ENCODE results near the gene SLC30A10. TPM values are rescaled to one million over a fixed set of nuclear protein-coding genes. Genes with fewer than 3 reads are reported as not detected.

Gene SLC30A10
- total RNA-seq, 1 experiment from 2014 or later: not detected

DNA sequence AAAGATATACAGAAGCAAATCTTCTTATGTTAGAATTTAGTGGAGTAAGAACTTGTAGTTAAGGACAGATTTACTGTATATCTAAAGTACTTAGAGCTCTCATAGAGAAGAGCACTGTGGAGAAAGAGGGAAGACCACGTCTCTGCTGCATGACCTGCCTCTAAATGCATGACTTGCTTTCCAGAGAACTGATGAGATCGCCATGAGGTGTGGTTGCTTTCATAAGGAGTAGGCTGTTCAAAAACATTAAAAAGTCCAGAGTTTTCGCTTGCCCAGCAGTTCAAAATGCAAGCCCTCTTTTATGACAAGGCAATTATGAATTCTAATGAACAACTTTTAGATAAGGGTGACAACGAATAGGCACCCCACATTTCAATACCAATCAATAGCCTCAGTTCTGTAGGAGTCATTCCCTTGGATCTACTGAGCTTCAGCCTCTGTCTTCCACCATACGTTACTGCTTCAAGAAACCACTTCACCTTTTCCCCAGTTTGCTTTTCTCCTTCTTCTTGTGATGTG, 24.9 kb downstream of the SLC30A10 start:
- Histone ChIP-seq H3K36me3 (ENCODE audit: control insufficient read depth, insufficient read depth, low read length) (no peaks in the 10 kb centered on the region; the same call in 1 of the 2 replicates), H3K27me3 (ENCODE audit: control insufficient read depth, insufficient read depth, low read length) (no peaks in the 10 kb centered on the region; the same call in 1 of the 2 replicates), H3K4me1 (ENCODE audit: control insufficient read depth, insufficient read depth, low read length) (no peaks in the 10 kb centered on the region), H3K4me3 (ENCODE audit: low read depth in 2 of 2, low read length in 2 of 2) (no peak overlapping the region), H3K9me3 (ENCODE audit: control insufficient read depth, insufficient read depth, low read depth, low read length) (no peaks in the 10 kb centered on the region), H3K27ac (ENCODE audit: low read length) (no peak overlapping the region)
- in situ Hi-C loops (cut with HindIII; ENCODE audit: low pct_unique_long_range_greater_than_20kb, low sequenced_read_pairs): no loop called here
- POLR2A ChIA-PET: no interaction called here
- no TSS peak for BruUV-seq (replicated peaks)
- no peak for ATAC-seq
- DNase-seq (ENCODE audit: low read depth, low spot score): no peak
- CTCF ChIA-PET: no interaction called here
- intact Hi-C loops (cut with micrococcal nuclease; ENCODE audit: unreplicated experiment): no loop called here
- no peak for TF ChIP-seq POLR2AphosphoS5 (IDR thresholded peaks at IDR 0.05; ENCODE audit: low read depth, low read length)
- TF ChIP-seq, protein P1, sequence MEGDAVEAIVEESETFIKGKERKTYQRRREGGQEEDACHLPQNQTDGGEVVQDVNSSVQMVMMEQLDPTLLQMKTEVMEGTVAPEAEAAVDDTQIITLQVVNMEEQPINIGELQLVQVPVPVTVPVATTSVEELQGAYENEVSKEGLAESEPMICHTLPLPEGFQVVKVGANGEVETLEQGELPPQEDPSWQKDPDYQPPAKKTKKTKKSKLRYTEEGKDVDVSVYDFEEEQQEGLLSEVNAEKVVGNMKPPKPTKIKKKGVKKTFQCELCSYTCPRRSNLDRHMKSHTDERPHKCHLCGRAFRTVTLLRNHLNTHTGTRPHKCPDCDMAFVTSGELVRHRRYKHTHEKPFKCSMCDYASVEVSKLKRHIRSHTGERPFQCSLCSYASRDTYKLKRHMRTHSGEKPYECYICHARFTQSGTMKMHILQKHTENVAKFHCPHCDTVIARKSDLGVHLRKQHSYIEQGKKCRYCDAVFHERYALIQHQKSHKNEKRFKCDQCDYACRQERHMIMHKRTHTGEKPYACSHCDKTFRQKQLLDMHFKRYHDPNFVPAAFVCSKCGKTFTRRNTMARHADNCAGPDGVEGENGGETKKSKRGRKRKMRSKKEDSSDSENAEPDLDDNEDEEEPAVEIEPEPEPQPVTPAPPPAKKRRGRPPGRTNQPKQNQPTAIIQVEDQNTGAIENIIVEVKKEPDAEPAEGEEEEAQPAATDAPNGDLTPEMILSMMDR (IDR thresholded peaks at IDR 0.05): no peak
- no peak for TF ChIP-seq TCF7L2 (IDR thresholded peaks at IDR 0.05; ENCODE audit: low read depth, low read length)
- TF ChIP-seq, protein P2, sequence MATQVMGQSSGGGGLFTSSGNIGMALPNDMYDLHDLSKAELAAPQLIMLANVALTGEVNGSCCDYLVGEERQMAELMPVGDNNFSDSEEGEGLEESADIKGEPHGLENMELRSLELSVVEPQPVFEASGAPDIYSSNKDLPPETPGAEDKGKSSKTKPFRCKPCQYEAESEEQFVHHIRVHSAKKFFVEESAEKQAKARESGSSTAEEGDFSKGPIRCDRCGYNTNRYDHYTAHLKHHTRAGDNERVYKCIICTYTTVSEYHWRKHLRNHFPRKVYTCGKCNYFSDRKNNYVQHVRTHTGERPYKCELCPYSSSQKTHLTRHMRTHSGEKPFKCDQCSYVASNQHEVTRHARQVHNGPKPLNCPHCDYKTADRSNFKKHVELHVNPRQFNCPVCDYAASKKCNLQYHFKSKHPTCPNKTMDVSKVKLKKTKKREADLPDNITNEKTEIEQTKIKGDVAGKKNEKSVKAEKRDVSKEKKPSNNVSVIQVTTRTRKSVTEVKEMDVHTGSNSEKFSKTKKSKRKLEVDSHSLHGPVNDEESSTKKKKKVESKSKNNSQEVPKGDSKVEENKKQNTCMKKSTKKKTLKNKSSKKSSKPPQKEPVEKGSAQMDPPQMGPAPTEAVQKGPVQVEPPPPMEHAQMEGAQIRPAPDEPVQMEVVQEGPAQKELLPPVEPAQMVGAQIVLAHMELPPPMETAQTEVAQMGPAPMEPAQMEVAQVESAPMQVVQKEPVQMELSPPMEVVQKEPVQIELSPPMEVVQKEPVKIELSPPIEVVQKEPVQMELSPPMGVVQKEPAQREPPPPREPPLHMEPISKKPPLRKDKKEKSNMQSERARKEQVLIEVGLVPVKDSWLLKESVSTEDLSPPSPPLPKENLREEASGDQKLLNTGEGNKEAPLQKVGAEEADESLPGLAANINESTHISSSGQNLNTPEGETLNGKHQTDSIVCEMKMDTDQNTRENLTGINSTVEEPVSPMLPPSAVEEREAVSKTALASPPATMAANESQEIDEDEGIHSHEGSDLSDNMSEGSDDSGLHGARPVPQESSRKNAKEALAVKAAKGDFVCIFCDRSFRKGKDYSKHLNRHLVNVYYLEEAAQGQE (IDR thresholded peaks at IDR 0.05; ENCODE audit: insufficient read depth in 1 of 2, low read depth in 2 of 2, low read length in 1 of 2): no peak
- no peak for TF ChIP-seq SIN3A (IDR thresholded peaks at IDR 0.05; ENCODE audit: borderline replicate concordance, insufficient read depth, low read depth, low read length)

DNA sequence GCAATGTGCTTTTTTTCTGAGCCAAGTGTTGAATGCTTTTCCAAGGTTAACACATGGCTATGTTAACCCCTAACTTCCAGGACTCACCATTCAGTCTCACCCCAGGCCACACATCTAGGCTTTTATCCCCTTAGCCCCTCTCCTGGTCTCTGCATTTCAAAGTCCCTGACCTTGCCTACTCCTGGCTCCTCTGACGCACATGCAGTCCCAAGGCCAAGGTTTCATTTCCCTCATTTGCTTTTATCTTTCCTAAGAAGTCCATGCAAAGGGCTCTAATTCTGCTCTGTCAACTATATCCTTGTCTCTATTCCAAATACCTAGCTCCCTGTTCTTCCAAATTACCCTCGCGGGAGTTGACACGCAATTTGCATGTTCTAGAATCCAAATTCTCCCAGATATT, 25.4 kb downstream of the SLC30A10 start:
- Histone ChIP-seq H3K27ac (ENCODE audit: low read length) (no peak overlapping the region), H3K27me3 (ENCODE audit: control insufficient read depth, insufficient read depth, low read length) (no peaks in the 10 kb centered on the region; the same call in 1 of the 2 replicates), H3K36me3 (ENCODE audit: control insufficient read depth, insufficient read depth, low read length) (no peaks in the 10 kb centered on the region; the same call in 1 of the 2 replicates), H3K4me3 (ENCODE audit: low read depth in 2 of 2, low read length in 2 of 2) (no peak overlapping the region), H3K4me1 (ENCODE audit: control insufficient read depth, insufficient read depth, low read length) (no peaks in the 10 kb centered on the region), H3K9me3 (ENCODE audit: control insufficient read depth, insufficient read depth, low read depth, low read length) (no peaks in the 10 kb centered on the region)
- DNase-seq (ENCODE audit: low read depth, low spot score) (no peak), ATAC-seq (no peak)
- intact Hi-C loops (cut with micrococcal nuclease; ENCODE audit: unreplicated experiment) (no loop called here), in situ Hi-C loops (cut with HindIII; ENCODE audit: low pct_unique_long_range_greater_than_20kb, low sequenced_read_pairs) (no loop called here)
- no peak for TF ChIP-seq POLR2AphosphoS5 (IDR thresholded peaks at IDR 0.05; ENCODE audit: low read depth, low read length)
- TF ChIP-seq TCF7L2 (IDR thresholded peaks at IDR 0.05; ENCODE audit: low read depth, low read length): no peak
- TF ChIP-seq SIN3A (IDR thresholded peaks at IDR 0.05; ENCODE audit: borderline replicate concordance, insufficient read depth, low read depth, low read length): no peak
- TF ChIP-seq, protein P1 (IDR thresholded peaks at IDR 0.05): no peak
- TF ChIP-seq, protein P2 (IDR thresholded peaks at IDR 0.05; ENCODE audit: insufficient read depth in 1 of 2, low read depth in 2 of 2, low read length in 1 of 2): no peak
- no TSS peak for BruUV-seq (replicated peaks)
- POLR2A ChIA-PET: no interaction called here
- CTCF ChIA-PET: no interaction called here
